Omental fat pad (tissue), 4 donors: Measurements from ENCODE around the gene TANGO2. TPM values are rescaled to one million over a fixed set of nuclear protein-coding genes. Genes with fewer than 3 reads are reported as not detected.

Experiments used
- ATAC-seq: fragments of 150-250 bp; one replicate; pipeline ENCODE4 v1.9.1; 2016; ENCODE audit warnings: mild to moderate bottlenecking, moderate library complexity; ENCODE audit not compliant: low FRiP score
- DNase-seq: peaks from one replicate; pipeline ENCODE4 v3.0.0-alpha.2; 2019; ENCODE audit warnings: low spot score
- CTCF ChIP-seq, 3 donors: fragments of 450-650 bp; IDR thresholded peaks; one replicate each; pipeline ENCODE4 v1.5.1; 2016 to 2017; ENCODE audit warnings: antibody characterized with exemption in 3 of 3, mild to moderate bottlenecking in 3 of 3, moderate library complexity in 2 of 3
- total RNA-seq, 4 donors: library from RNA; depleted of rRNA; stranded (reverse); fragments of >200 nt; gene quantifications; one replicate each; pipeline ENCODE4 v1.1.0, GENCODE V29; 2016

TANGO2 gene
- total RNA-seq, 4 donors from 2014 or later: 35.3 to 48.4 (median 37.9) TPM

GRCh38 chr22:20086763-20087162 lies 65.9 kb downstream of the TANGO2 start:
- no peak for TF ChIP-seq CTCF (IDR thresholded peaks at IDR 0.05)

GRCh38 chr22:20087319-20088262 lies 66.7 kb downstream of the TANGO2 start:
- ATAC-seq: no peak
- no peak for TF ChIP-seq CTCF (IDR thresholded peaks at IDR 0.05)
- DNase-seq: no peak

More at GRCh38 chr22:20086763-20087162, 65.9 kb downstream of the TANGO2 start:
- ATAC-seq (no peak), DNase-seq (no peak)

- TF ChIP-seq CTCF (IDR thresholded peaks at IDR 0.05): no peak
- DNase-seq (no peak), ATAC-seq (no peak)
These were observed 67.3 kb downstream of the TANGO2 start for GRCh38 chr22:20088263-20088648.

GRCh38 chr22:20089226-20089976 lies 68.5 kb downstream of the TANGO2 start:
- TF ChIP-seq CTCF (IDR thresholded peaks at IDR 0.05): no peak
- DNase-seq (no peak), ATAC-seq (no peak)

GRCh38 chr22:20089977-20090729 lies 69.2 kb downstream of the TANGO2 start:
- no peak for TF ChIP-seq CTCF (IDR thresholded peaks at IDR 0.05)
- DNase-seq (no peak), ATAC-seq (no peak)

- DNase-seq (no peak), ATAC-seq (no peak)
- no peak for TF ChIP-seq CTCF (IDR thresholded peaks at IDR 0.05)
These were observed 69.9 kb downstream of the TANGO2 start for GRCh38 chr22:20090730-20091240.
